HFF-Myc (cell line): Measurements from ENCODE around the gene TASOR.

Source experiments
- DNase-seq: peaks from one replicate; pipeline ENCODE4 v3.0.0-alpha.2; 2011; ENCODE audit warnings: low read depth; ENCODE audit errors: extremely low read depth
- H3K4me3 ChIP-seq: replicated peaks from 2 replicates; pipeline ENCODE4 v1.5.1; 2011; ENCODE audit warnings: low read depth, mild to moderate bottlenecking, control low read depth, low read length
- CTCF ChIP-seq: IDR thresholded peaks from 2 replicates; pipeline ENCODE4 v1.5.1; 2012; ENCODE audit warnings: mild to moderate bottlenecking, low read depth, low read length, control low read depth; ENCODE audit errors: missing control alignments

TASOR gene

GRCh38 chr3:56664823-56665222, 18.2 kb downstream of the TASOR start:
- no peak overlapping the region for H3K4me3 ChIP-seq
- no peak for TF ChIP-seq CTCF
- no peak for DNase-seq

DNA sequence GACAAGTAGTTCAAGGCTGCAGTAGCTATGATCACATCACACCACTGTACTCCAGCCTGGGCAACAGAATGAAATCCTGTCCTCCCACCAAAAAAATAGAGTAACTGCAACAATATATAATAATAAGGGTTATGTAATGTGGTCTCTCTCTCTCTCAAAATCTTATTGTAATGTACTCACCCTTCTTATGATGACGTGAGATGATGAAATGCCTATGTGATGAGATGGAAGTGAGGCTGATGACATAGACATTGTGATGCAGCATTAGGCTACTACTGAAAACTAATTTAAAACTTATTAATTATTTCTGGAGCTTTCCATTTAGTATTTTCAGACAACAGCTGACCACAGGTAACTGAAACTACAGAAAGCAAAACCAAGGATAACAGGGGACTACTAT, 27.4 kb downstream of the TASOR start:
- TF ChIP-seq CTCF, result no peak
- DNase-seq, result no peak
- H3K4me3 ChIP-seq, result no peak overlapping the region

DNA sequence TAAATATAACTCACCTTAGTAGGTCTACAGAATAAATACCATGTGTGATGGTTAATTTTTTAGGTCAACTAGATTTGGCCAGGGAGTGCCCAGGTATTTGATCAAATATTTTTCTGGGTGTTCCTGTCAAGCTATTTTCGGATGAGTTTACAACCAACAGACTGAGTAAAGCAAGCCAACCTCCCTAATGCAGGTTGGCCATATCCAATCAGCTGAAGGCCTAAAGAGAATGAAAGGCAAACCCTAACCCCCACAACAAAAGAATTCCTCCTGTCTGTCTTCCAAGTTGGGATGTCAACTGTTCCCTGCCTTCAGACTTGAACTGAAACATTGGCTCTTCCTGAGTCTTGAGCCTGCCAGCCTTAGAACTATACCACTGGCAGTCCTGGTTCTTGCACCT, 28.6 kb downstream of the TASOR start:
- no peak for DNase-seq

DNA sequence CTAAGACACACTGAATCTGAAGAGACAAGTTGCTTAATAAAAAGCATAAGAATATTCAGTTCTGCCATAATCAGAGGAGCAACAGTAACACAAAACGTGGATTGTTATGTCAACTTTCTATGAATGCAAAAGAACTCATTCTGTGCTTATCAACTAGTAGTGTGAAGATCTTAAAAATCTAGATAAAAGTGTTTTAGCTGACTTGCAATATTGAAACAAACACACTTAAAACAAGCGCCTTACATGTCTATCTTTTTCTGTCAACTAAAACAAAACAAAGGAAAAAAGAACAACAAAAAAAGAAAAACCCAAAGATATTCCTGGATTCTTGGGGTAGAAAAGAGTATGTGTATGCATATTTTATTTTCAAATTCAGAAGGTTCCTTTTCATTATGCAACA, 37.7 kb downstream of the TASOR start:
- no peak overlapping the region for H3K4me3 ChIP-seq
- TF ChIP-seq CTCF, result no peak
- DNase-seq, result no peak

More for the DNA sequence above, 28.6 kb downstream of the TASOR start:
- no peak overlapping the region for H3K4me3 ChIP-seq
- TF ChIP-seq CTCF, result no peak

- H3K4me3 ChIP-seq, result no peak overlapping the region
- TF ChIP-seq CTCF, result no peak
- DNase-seq, result no peak
Observed at GRCh38 chr3:56633602-56634535, 49.2 kb downstream of the TASOR start.
